ENCODE measurements around the gene ENTPD8. TPM values are rescaled to one million over a fixed set of nuclear protein-coding genes. Genes with fewer than 3 reads are reported as not detected.

The ENTPD8 gene
- total RNA-seq, 4 donors from 2014 or later: not detected

DNA sequence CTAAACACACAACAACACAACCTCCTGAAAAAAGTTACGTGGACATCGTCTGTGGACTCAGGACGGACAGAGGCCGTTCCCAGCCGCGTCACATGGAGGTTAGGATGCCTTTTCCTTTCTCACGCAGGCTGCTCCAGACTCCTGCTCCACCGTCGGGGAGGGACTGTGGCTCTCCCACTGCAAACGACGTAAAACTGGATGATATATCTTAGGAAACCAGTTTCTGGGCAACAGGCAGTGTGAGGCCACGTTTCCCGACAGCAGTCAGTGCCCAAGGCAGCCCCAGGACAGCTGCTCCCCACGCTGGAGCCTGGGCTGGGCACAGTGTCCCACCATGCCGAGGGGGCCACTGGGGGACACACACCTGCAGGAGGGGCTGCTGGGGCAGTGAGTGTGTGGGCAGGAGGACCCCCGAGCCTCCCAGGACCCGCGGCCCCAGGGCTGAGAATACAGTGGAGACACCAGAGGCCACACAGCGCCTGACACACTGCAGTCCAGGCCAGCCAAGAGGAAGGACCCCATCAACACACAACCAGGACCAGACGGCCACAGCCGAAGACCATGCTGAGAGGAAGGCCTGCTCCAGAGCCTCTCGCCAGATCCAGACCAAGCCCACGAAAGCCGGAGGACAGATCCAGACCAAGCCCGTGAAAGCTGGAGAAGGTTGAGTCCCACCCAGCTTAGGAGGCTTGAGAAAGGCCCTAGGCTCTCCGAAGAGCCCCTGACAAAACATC is 44.4 kb downstream of the ENTPD8 start:
- intact Hi-C loops (cut with DNase I; ENCODE audit: low total_unique reads): no loop called here
- TF ChIP-seq POLR2A (IDR thresholded peaks at IDR 0.05): no peak
- TF ChIP-seq, protein P1, sequence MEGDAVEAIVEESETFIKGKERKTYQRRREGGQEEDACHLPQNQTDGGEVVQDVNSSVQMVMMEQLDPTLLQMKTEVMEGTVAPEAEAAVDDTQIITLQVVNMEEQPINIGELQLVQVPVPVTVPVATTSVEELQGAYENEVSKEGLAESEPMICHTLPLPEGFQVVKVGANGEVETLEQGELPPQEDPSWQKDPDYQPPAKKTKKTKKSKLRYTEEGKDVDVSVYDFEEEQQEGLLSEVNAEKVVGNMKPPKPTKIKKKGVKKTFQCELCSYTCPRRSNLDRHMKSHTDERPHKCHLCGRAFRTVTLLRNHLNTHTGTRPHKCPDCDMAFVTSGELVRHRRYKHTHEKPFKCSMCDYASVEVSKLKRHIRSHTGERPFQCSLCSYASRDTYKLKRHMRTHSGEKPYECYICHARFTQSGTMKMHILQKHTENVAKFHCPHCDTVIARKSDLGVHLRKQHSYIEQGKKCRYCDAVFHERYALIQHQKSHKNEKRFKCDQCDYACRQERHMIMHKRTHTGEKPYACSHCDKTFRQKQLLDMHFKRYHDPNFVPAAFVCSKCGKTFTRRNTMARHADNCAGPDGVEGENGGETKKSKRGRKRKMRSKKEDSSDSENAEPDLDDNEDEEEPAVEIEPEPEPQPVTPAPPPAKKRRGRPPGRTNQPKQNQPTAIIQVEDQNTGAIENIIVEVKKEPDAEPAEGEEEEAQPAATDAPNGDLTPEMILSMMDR (IDR thresholded peaks at IDR 0.05): no peak
- WGBS, 2 donors: 95 to 98% methylated on average over 23 of the region's 26 CpGs
- no peak overlapping the region for H3K4me3 ChIP-seq (ENCODE audit: low read depth, poor library complexity, severe bottlenecking)
- no peak for DNase-seq (ENCODE audit: low spot score in 2 of 2)

DNA sequence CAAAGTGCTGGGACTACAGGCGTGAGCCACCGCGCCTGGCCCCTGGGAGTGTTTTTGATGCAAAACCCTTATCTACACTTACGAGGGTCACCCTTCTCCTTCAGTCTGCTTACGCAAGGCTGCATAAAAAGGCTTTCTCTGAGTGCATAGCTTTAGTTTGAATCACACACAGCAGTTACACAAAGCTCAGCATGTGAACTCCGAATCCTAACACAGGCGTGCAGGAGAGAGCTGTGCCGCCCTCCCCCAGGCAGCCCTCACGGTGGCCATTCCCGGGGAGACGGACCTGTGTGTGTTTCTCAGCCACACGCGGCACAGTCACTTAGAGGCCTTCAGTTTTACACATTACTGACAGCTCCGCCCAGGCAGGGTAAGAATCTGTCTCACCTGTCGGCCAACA is 44.9 kb downstream of the ENTPD8 start:
- 88 to 91% methylated on average over 15 of the region's 15 CpGs for WGBS, 2 donors
- DNase-seq (ENCODE audit: low spot score in 2 of 2): no peak
- TF ChIP-seq, protein P1 (IDR thresholded peaks at IDR 0.05): no peak
- no peak overlapping the region for H3K4me3 ChIP-seq (ENCODE audit: low read depth, poor library complexity, severe bottlenecking)
- intact Hi-C loops (cut with DNase I; ENCODE audit: low total_unique reads): no loop called here

DNA sequence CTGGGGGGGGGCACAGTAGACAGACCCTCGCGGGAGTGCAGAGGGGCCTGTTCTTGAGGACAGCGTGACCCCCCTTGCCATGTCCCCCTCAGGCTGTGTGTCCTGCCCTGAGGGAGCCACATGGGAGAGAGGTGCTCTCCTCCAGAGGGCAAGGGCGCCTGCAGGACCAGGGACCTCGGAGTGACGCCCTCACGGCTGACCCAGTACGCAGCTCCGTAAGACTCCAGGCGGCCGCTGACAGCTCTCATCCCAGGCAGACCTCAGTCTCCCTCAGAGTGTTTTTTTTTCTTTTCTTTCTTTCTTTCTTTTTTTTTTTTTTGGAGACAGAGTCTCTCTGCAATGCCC is 45.5 kb downstream of the ENTPD8 start:
- no peak for DNase-seq (ENCODE audit: low spot score in 2 of 2)
- 89 to 90% methylated on average over 11 of the region's 11 CpGs for WGBS, 2 donors
- H3K4me3 ChIP-seq (ENCODE audit: low read depth, poor library complexity, severe bottlenecking): no peak overlapping the region
- intact Hi-C loops (cut with DNase I; ENCODE audit: low total_unique reads): no loop called here
- no peak for TF ChIP-seq POLR2A (IDR thresholded peaks at IDR 0.05)
- TF ChIP-seq, protein P1 (IDR thresholded peaks at IDR 0.05): no peak

DNA sequence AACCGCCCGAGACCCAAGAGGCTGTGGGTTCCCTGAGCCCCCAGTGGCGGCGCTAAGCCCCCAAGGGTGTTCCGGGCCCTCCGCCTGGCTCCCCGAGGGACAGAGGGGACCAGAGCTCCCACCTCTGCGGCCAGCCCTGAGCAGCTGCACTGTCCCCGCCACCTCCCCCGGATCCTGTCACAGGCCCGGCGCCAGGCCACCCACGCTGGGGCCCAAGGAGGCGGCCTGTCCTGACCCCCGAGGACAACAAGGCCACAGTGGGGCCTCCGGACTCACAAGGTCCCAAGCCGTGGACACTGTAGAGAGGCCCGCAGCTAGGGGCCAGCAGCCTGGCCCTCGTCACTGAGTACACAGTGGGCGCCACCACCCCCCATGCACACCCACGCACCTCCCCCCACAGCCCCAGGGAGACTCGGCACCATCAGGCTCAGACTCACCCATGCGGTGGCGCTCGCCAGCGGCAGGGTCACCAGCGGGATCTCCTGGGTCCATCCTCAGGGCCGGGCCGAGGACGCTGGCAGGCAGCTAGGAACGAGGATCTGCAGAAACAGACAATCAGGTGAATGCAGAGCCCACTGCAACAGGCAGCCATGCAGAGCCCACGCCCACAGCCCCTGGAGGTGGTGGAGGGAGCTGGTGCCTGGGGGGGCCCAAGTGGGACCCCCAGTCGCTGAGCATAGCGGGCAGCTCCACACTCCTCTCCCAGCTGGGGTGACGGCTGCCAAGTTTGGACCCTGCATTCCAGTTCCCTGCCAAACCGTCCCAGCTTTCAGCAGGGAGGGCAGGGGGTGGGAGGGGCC is 46.1 kb downstream of the ENTPD8 start:
- intact Hi-C loops (cut with DNase I; ENCODE audit: low total_unique reads): no loop called here
- WGBS, 2 donors: 93 to 94% methylated on average over 22 to 34 of the region's 36 CpGs
- no peak for DNase-seq (ENCODE audit: low spot score in 2 of 2)
- no peak overlapping the region for H3K4me3 ChIP-seq (ENCODE audit: low read depth, poor library complexity, severe bottlenecking)
- TF ChIP-seq, protein P1 (IDR thresholded peaks at IDR 0.05): no peak
- TF ChIP-seq POLR2A (IDR thresholded peaks at IDR 0.05): no peak

DNA sequence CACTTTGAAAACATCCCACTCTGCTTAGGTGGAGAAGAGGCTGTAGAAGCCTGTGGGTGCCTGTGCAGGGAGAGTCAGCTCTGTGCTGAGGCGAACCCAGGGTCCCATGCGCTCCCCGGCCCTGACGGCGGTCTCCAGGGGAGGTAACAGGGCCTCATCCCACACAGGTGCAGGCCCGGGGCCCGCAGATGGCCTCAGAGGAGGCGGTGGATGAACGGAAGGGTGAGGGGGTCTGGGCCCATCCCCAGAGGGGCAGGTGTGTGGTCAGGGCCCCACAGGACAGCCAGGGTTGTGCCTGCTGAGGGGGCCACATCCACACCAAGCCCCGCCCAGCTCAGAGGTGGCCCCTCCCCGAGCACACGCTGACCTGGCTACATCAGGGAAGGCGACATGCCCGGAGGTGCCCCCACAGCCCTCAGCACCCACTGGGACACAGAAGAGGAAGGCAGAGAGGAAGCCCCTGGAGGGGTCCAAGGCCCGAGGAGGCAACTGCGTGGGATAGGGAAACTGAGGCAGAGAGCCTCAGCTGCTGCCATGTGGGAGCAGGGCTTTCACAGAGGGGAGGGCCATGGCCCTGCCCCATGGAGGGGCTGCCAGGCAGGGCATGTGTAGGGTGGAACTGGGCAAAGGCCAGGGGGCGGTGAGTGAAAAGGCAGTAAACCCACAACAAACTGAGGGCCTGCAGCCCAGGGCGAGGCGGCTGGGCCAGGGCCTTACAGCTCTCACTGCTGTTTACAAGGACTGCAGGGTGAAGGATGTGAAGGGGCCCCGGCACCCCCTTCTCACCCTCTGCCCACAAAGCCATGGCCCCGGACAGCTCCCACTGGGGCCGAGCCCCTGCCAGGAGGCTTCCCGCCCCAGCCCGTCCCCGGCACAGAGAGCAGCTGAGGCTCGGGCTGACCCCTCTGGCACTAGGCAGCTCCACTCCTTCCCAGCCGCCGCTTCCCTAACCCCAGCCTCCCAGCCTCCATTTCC is 47.7 kb downstream of the ENTPD8 start:
- intact Hi-C loops (cut with DNase I; ENCODE audit: low total_unique reads): no loop called here
- DNase-seq (ENCODE audit: low spot score in 2 of 2): no peak
- H3K4me3 ChIP-seq (ENCODE audit: low read depth, poor library complexity, severe bottlenecking): no peak overlapping the region
- WGBS, 2 donors: 93 to 94% methylated on average over 25 to 26 of the region's 28 CpGs
- TF ChIP-seq, protein P1 (IDR thresholded peaks at IDR 0.05): no peak
- no peak for TF ChIP-seq POLR2A (IDR thresholded peaks at IDR 0.05)

Data from lower leg skin (tissue), 4 donors.